K562 (cell line): ENCODE measurements around the gene ZDHHC18. TPM values are rescaled to one million over a fixed set of nuclear protein-coding genes. Genes with fewer than 3 reads are reported as not detected.
A peak's percentile ranks its signal among the peaks of the same experiment; 100 is the strongest.

Source experiments
- ATAC-seq: fragments of 200-7000 bp; cut with Tn5 transposase; 3 replicates; pipeline ENCODE4 v1.9.1; 2020; ENCODE audit warnings: moderate library complexity
- BruUV-seq: library from RNA; stranded (reverse); fragments of 400-500 nt; replicated peaks from 2 replicates; lab custom pipeline; 2021; lab: Mats Ljungman, UMichigan
- CTCF ChIA-PET: fragments of 300-600 bp; formaldehyde crosslinking; extraction: SDS; loops from one replicate; lab custom pipeline; 2021; ENCODE audit warnings: low intra/inter-chr PET ratio; lab: Yijun Ruan, JAX
- POLR2A ChIA-PET: fragments of 300-600, 350-650 bp; sonication (Branson Sonifier 250); formaldehyde crosslinking; extraction: SDS; loops from one replicate; lab custom pipeline; 2021; ENCODE audit warnings: antibody characterized with exemption, inconsistent platforms; lab: Yijun Ruan, JAX
- DNase-seq, 4 experiments: peaks; one replicate each; pipeline versions ENCODE4 v3.0.0 to v3.0.0-alpha.2; 2011 to 2018; ENCODE audit warnings: low spot score in 3 of 4, mixed read lengths in 3 of 4; ENCODE audit errors: extremely low read depth in 1 of 4
- FAIRE-seq: peaks from 2 replicates; lab custom pipeline; 2011; peaks lifted over from hg19 to GRCh38; lab: Jason Lieb, UNC
- H2AFZ ChIP-seq: 2 replicates; pipeline ENCODE4 v1.6.0; 2011; ENCODE audit warnings: low read depth, low read length, control low read depth, inconsistent platforms
- H3K27ac ChIP-seq: fragments of 200-600 bp; 3 replicates; pipeline ENCODE4 v1.8.0; 2011; ENCODE audit warnings: low read depth, mild to moderate bottlenecking, control low read depth, inconsistent platforms, low read length, moderate library complexity, mixed read lengths; ENCODE audit errors: extremely low read depth
- H3K27me3 ChIP-seq, 2 experiments: fragments of 300-600 bp in 1 of 2; 2 replicates in 1 of 2; 3 replicates in 1 of 2; pipeline versions ENCODE4 v1.6.0 to v1.8.0; 2011; ENCODE audit warnings: inconsistent platforms in 2 of 2, low read length in 2 of 2, mild to moderate bottlenecking in 1 of 2, mixed read lengths in 1 of 2, moderate library complexity in 1 of 2; ENCODE audit not compliant: control insufficient read depth in 2 of 2, insufficient read depth in 2 of 2
- H3K36me3 ChIP-seq: fragments of 300-600 bp; 3 replicates; pipeline ENCODE4 v1.8.0; 2011; ENCODE audit warnings: mild to moderate bottlenecking, low read length, inconsistent platforms; ENCODE audit not compliant: control insufficient read depth, insufficient read depth
- H3K4me1 ChIP-seq, 2 experiments: fragments of 200-600 bp in 1 of 2; replicated peaks in 1 of 2; 2 replicates in 1 of 2; 3 replicates in 1 of 2; pipeline versions ENCODE4 v1.5.1 to v1.8.0; 2011; ENCODE audit warnings: inconsistent platforms in 2 of 2, low read length in 2 of 2, mild to moderate bottlenecking in 1 of 2, mixed read lengths in 1 of 2, moderate library complexity in 1 of 2; ENCODE audit not compliant: control insufficient read depth in 2 of 2, insufficient read depth in 2 of 2
- H3K4me2 ChIP-seq: 2 replicates; pipeline ENCODE4 v1.6.1; 2011; ENCODE audit warnings: low read length, control low read depth, inconsistent platforms, mixed read lengths; ENCODE audit not compliant: insufficient read depth
- H3K4me3 ChIP-seq: fragments of 200-600 bp; sonication (generic), shearing (Covaris generic); 2 replicates; pipeline ENCODE4 v1.5.1; 2016; ENCODE audit warnings: control low read depth, inconsistent platforms
- H3K79me2 ChIP-seq: fragments of 200-600 bp; 3 replicates; pipeline ENCODE4 v1.8.0; 2011; ENCODE audit warnings: low read length, inconsistent platforms; ENCODE audit not compliant: control insufficient read depth, insufficient read depth
- H3K9ac ChIP-seq, 2 experiments: 2 replicates each; pipeline versions ENCODE4 v1.6.0 to v1.6.1; 2011; ENCODE audit warnings: low read depth in 2 of 2, low read length in 2 of 2, control low read depth in 1 of 2, inconsistent platforms in 1 of 2, mild to moderate bottlenecking in 1 of 2, mixed read lengths in 1 of 2; ENCODE audit not compliant: insufficient read depth in 1 of 2
- H3K9me1 ChIP-seq: one replicate; pipeline ENCODE4 v1.6.0; 2011; ENCODE audit warnings: inconsistent platforms, mild to moderate bottlenecking, low read length, moderate library complexity; ENCODE audit not compliant: control insufficient read depth, insufficient read depth
- H3K9me3 ChIP-seq: replicated peaks from 2 replicates; pipeline ENCODE4 v1.5.1; 2011; ENCODE audit warnings: low read depth, low read length, inconsistent platforms; ENCODE audit not compliant: control insufficient read depth, insufficient read depth
- H4K20me1 ChIP-seq: replicated peaks from 2 replicates; pipeline ENCODE4 v1.6.1; 2011; ENCODE audit warnings: low read length, inconsistent platforms, mixed read lengths; ENCODE audit not compliant: control insufficient read depth, insufficient read depth
- C11orf30 ChIP-seq: fragments of 450-650 bp; IDR thresholded peaks from 2 replicates; pipeline ENCODE4 v1.6.1; 2016; ENCODE audit warnings: low read depth, mild to moderate bottlenecking
- ELF4 ChIP-seq: fragments of 450-650 bp; formaldehyde crosslinking; IDR thresholded peaks from 2 replicates; pipeline ENCODE4 v1.4.0; 2022; ENCODE audit warnings: missing genetic modification characterization
- RBFOX2 ChIP-seq: fragments of 200-400 bp; formaldehyde crosslinking; IDR thresholded peaks from 2 replicates; pipeline ENCODE4 v1.6.1; 2017; ENCODE audit warnings: low read depth, mild to moderate bottlenecking, low read length, moderate library complexity
- ZFPM2 ChIP-seq: fragments of 250-450 bp; sonication (Bioruptor Pico); IDR thresholded peaks from 2 replicates; pipeline ENCODE4 v1.5.1; 2022; ENCODE audit warnings: mild to moderate bottlenecking
- ZKSCAN1 ChIP-seq: fragments of 150-350 bp; IDR thresholded peaks from 2 replicates; pipeline ENCODE4 v1.6.1; 2016; ENCODE audit warnings: low read depth, low read length
- ZNF764 ChIP-seq: fragments of 250-450 bp; sonication (Bioruptor Pico); IDR thresholded peaks from 2 replicates; pipeline ENCODE4 v1.4.0; 2020; ENCODE audit warnings: low read depth, mild to moderate bottlenecking, moderate library complexity
- WGBS: fragments of 100-300 bp; shearing (Covaris generic); methylation state at CpG from one replicate; pipeline ENCODE4 v1.1.6; 2016; ENCODE audit warnings: low coverage, mixed read lengths; ENCODE audit not compliant: insufficient coverage; ENCODE audit errors: missing lambda C conversion rate; 5-methylcytosine and 5-hydroxymethylcytosine counted together
- in situ Hi-C: fragments of 300-500 bp; cut with MboI; formaldehyde crosslinking; loops from 4 replicates; pipeline ENCODE4 v1.15.0; 2018; ENCODE audit warnings: inconsistent platforms, mixed read lengths
- intact Hi-C: fragments of 100-400 bp; cut with micrococcal nuclease; formaldehyde crosslinking; loops from 2 replicates; pipeline ENCODE4 v1.14.2; 2022
- polyA plus RNA-seq, 8 experiments: library from polyadenylated mRNA; depleted of rRNA in 4 of 8; stranded (reverse) in 5 of 8; unstranded in 3 of 8; fragments of >200 nt; fragmentation: Nextera tagmentation in 2 of 8; fragmentation: Illumina TruSeq in 1 of 8; extraction: Ambion mirVana in 2 of 8; extraction: Trizol in 1 of 8; gene quantifications; 2 replicates each; pipeline versions ENCODE4 v1.2.1 to v1.2.3, GENCODE V29; 2011 to 2014; ENCODE audit warnings: inconsistent platforms in 1 of 8, missing spikeins in 1 of 8
- total RNA-seq, 7 experiments: library from RNA; depleted of rRNA in 6 of 7; stranded (reverse); fragments of >200 nt in 6 of 7; fragmentation: Illumina TruSeq in 2 of 7; extraction: Trizol in 2 of 7; gene quantifications; 2 replicates each; pipeline versions ENCODE4 v1.2.1 to v1.2.3, GENCODE V29; 2011 to 2021; ENCODE audit warnings: low replicate concordance in 1 of 7
- TF ChIP-seq, protein P1 (sequence below): fragments of 250-450 bp; sonication (Bioruptor Pico); IDR thresholded peaks from 2 replicates; pipeline ENCODE4 v1.6.1; 2021; ENCODE audit warnings: mild to moderate bottlenecking

The ZDHHC18 gene
- total and polyA plus RNA-seq, 9 of the 15 experiments (the other 6 are each of a cell fraction or from before 2014, with no cell fraction given): 0.42 to 35.6 (median 15.8) TPM

DNA sequence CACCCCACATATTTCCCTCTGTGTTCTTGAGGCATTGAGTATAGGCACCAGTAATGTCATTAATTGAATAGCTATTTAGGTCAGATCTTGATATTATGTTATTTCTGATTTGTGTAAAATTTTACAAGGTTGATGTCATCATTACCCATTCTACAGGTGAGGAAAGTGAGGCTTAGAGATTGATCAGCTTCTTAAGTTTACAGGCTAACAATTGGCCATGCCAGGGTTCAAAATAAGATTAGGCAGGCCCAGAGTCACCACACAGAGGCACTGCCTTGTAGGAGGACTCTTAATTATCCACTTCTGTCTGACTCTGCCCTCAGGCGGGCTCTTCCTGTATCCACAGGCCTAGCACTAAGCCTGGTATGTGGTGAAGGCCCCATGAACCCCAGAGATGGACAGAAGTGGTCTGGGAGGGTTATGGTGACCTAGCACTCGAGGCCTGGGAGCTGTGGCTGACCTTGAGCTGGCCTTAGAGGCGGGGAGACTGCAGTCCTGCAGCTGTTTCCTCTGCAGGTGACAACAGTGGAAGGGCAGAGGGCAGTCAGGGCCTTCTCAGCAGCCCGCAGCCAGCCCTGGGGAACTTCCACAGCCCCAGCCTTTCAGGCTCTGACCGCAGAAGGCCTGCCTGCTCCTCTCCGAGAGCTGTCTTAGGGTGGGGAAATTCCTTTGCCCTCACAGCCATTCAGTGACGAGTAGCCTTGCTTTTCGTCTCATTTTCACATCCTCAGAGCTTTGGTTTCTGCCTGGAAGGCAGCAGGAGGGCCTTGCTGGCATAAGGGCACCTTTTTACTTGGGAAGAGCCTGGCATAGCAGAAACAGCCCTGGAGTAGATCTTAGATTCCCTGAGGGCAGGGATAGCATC is 12.2 kb downstream of the ZDHHC18 start:
- BruUV-seq: no TSS peak
- CTCF ChIA-PET: no interaction called here

DNA sequence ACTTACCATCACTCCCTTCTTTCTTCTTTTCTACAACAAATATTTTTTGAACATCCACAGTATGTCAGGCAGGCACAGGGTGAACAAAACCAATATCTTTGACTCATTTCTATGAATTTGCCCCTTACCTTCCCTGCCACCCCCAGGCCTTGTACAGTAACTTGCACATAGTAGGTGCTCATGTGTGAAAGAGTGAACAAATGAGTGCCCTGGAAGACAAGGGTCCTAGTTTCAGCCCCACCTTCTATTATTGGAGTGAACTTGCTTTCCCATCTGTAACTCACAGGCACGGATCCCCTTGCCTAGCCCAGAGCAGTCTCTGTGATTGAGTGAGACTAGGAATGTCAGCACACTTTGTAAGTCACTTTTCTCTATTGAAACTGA is 12.8 kb downstream of the ZDHHC18 start:
- Histone ChIP-seq H3K4me3 (no peak overlapping the region), H3K79me2 (no peaks in the 10 kb centered on the region), H3K4me2 (no peak overlapping the region), H2AFZ (no peak overlapping the region), H3K9me1 (no peaks in the 10 kb centered on the region), H4K20me1 (0 out of 2 replicates have a peak, but pooled peaks cover 2% of the 10 kb centered on the region), H3K27ac (no peak overlapping the region), H3K27me3 (no peaks in the 10 kb centered on the region), H3K4me1 (no peaks in the 10 kb centered on the region), H3K9ac (peak overlapping the region in 1 of 2 experiments; percentile 43; a peak in 1 of 4 replicates), H3K36me3 (peaks cover 67% of the 10 kb centered on the region), H3K9me3 (no peaks in the 10 kb centered on the region)
- peak; percentile 90 for TF ChIP-seq ZKSCAN1
- TF ChIP-seq ZFPM2 (CRISPR knock-in tag): no peak
- no peak for TF ChIP-seq ZNF764 (CRISPR knock-in tag)
- TF ChIP-seq C11orf30: no peak
- no peak for TF ChIP-seq ELF4 (CRISPR knock-in tag)
- in situ Hi-C loops (no loop called here), intact Hi-C loops (no loop called here)
- DNase-seq (no peak), FAIRE-seq (no peak), ATAC-seq (no peak)
- CTCF ChIA-PET: interaction anchor here (0.6 kb wide), 1 partner anchor 196 kb away, joined by 3 read pairs; no protein-coding TSS in a partner anchor
- no TSS peak for BruUV-seq
- POLR2A ChIA-PET: interaction anchor here (0.6 to 1.1 kb wide), 5 partner anchors 11 to 301 kb away, joined by 3 to 4 read pairs (median 3); partner anchors contain the start of gene ZDHHC18
- 89% methylated on average over 1 of the region's 1 CpG for WGBS

More for the DNA sequence above, 12.2 kb downstream of the ZDHHC18 start:
- ATAC-seq (peak; percentile 29), FAIRE-seq (no peak), DNase-seq (no peak)
- H3K27ac ChIP-seq: no peak overlapping the region
- no peaks in the 10 kb centered on the region for H3K79me2 ChIP-seq
- POLR2A ChIA-PET: interaction anchor here (0.6 to 1.8 kb wide), 9 partner anchors 8 to 300 kb away, joined by 3 to 7 read pairs (median 3); partner anchors contain the start of gene ZDHHC18
- 72% methylated on average over 8 of the region's 8 CpGs for WGBS
- H3K9me3 ChIP-seq: no peaks in the 10 kb centered on the region
- no peaks in the 10 kb centered on the region for H3K9me1 ChIP-seq
- 0 out of 4 replicates have a peak overlapping the region, but pooled peaks of 1 of the 2 experiments have one; percentile 18 for H3K9ac ChIP-seq
- in situ Hi-C loops (no loop called here), intact Hi-C loops (no loop called here)
- H3K4me2 ChIP-seq: no peak overlapping the region
- peaks cover 71% of the 10 kb centered on the region for H3K36me3 ChIP-seq
- no peaks in the 10 kb centered on the region for H3K4me1 ChIP-seq
- 0 out of 2 replicates have a peak, but pooled peaks cover 2% of the 10 kb centered on the region for H4K20me1 ChIP-seq
- H3K27me3 ChIP-seq: no peaks in the 10 kb centered on the region
- TF ChIP-seq, protein P1, sequence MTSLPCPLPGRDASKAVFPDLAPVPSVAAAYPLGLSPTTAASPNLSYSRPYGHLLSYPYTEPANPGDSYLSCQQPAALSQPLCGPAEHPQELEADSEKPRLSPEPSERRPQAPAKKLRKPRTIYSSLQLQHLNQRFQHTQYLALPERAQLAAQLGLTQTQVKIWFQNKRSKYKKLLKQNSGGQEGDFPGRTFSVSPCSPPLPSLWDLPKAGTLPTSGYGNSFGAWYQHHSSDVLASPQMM (CRISPR knock-in tag): no peak
- TF ChIP-seq RBFOX2: peak; percentile 18; the same call in 1 of the 2 replicates
- H2AFZ ChIP-seq: no peak overlapping the region
- H3K4me3 ChIP-seq: no peak overlapping the region
